ENCODE measurements around the gene STK11. TPM values are rescaled to one million over a fixed set of nuclear protein-coding genes. Genes with fewer than 3 reads are reported as not detected.

The STK11 gene
- total RNA-seq, 2 donors from 2014 or later = 71.8 to 91.8 TPM

DNA sequence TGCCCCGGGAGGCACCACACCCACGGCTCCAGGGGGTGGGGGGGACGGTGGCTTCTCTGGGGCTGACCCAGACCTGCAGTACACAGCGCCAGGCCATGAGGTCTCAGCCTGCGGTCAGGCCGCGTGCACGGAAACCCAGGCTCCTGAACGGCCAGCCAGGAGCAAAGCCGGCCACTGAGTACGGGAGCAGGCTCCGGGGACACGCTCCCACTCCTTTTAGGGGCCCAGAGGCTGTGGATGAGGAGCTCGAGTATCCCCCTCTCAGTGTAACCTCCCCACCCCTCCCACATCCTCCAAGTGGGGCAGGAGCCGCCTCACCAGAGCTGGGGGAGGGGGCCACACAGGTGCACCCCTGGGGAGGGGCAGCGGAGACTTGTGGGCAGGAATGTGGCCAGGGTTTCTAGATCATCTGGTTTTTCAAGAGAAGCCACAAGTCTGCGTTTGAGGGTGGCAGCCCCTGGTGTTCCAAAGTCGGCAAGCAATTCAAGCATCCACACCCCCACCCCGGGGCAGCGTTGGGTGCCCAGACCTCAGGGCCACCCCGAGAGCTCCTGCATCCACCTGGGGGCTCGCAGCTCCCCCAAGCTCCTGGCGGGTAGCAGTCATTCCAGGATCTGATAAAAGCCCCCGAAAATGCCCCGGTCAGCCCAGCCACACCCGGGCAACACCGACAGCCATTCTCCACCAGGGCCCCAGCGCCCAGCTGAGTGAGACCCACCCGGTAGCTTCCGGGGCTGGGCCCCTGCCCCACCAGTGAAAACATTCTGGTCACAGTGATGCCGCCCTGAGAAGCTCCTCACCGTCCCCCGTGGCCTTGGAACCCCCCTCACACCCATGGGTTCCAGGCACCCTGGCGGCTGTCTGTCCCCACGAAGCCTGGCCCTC, 37.6 kb upstream of the STK11 start:
- intact Hi-C loops (cut with DNase I, micrococcal nuclease) = no loop called here
- ATAC-seq (no peak), DNase-seq (no peak)

DNA sequence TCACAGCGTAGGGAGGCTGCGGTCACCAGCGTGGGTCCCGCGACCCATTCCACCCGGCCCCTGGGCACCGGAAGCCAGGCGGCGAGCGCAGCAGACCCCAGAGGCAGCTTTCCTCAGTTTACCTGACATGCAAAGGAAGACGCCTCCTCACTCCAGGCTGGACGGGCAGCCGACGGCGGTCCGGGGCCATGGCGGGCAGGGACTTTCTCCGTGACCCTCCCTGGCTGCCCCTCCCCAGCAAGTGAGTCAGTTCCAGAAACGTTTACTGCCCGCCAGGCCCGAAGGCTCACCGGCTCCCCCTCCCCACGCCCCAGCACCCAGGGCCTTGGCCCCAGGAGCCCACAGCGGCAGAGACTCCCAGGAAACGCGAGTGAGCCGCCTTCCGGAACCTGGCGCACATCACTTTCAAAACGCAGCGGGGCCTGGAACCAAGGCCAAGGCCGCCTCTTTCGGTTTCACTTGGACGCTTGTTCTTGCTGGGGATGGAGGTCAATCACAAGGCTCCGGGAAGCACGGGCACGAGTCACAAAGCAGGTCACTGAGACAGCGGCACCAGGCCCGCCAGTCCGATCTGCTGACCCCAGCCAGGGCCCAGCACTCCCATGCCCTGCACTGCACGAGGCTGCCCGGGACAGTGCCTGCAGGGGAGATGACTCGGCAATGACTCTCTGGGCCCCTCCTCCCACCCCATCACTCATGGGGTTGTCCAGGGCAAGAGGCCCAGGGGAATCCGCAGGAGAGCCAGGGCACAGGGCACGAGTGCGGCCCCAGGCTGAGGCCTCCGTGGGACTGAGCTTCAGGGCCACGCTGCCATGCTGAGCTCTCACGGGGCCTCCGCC, 36.8 kb upstream of the STK11 start:
- intact Hi-C loops (cut with DNase I, micrococcal nuclease) = no loop called here
- DNase-seq (no peak), ATAC-seq (no peak)

DNA sequence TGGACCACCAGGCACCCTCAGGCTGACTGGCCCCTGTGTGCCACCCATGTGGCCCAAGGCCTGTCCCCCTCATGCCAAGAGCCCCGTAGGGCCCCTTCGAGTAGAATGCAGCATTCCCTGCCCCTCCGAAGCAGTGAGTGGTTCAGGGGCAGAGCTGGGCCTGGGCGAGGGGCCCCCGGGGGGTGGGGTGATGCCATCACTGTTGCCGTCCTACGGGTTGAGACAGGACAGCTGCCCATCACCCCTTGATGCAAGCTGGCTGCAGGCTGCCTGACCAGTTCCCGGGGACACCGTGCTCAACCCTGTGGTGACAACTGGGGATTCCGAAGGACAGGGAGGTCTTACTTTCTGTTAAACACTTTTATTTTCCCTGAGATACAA, 36.2 kb upstream of the STK11 start:
- DNase-seq (no peak), ATAC-seq (no peak)
- intact Hi-C loops (cut with DNase I, micrococcal nuclease) = no loop called here

DNA sequence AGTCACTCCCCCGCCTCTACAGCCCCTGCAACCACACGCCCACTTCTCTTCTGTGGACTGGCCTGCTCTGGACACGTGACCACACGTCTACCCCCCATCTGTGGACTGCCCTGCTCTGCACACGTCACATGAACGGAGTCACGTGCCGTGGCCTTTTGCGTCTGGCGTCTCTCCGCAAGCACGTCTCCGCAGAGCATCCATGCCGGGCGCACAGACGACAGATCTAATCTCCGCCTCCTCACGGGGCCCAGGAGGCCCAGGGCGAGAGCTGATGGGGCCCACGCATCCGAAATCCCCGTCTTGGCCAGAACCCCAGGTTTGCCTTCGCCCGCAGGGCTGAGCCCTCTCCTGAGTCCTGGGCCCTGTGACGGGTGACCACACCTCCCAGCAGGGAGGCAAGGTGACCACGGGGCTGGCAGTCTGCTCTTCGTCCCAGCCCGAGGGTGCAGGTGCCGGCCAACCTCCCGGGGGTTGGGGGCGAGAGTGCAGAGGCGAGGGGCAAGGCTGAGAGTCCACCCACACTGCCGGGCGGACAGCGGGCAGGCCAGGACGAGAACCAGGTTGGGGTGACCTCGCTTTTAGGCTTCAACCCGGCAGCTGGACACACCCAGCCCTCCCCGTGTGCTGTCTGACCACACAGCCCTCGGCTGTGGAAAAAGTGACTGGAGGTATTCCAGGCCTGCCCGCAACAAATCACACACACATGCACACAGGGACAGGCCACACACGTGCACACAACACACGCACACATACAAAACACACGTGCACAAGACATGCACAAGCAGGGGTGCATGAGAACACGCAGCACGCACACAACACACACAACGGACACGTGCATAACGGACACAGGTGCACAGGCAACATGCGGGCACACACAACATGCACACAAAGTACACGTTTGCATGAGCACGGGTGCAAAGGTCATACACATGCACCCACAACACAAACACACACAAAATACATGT, 35.4 kb upstream of the STK11 start:
- ATAC-seq = no peak
- peak in 1 of 2 donors; percentile 77 for DNase-seq
- intact Hi-C loops (cut with DNase I, micrococcal nuclease) = no loop called here

DNA sequence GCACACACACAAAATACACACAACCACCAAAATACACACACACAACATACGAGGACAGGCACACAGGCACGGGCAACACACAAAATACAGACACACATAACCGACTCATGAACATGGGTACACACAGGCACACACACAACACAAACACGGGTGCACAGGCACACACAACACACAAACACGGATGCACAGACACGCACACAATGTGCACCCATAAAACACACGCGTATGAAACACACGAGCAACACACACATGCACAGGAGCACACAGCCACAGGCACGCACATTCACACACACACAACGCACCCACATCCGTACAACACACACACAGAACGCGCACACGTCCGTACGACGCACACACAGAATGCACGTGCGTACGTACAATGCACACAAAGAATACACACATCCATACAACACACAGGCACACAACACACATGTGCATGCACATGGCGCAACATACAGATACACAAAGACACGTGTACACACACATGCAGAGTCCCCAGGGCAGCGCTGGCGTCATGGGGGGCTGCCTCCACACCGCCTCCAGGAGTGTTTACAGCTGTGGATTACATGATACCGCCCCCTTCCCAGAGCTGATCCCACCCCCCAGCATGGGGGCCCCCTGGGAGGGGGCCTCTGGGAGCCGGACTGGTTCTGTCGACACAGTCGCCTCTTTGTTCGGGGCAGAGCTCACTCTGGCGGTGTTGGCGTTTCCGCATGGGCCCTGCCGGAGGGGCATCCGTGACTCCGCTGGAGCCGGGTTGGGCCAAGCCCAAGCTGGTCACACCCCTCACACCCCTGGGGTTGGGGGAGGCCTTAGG, 34.4 kb upstream of the STK11 start:
- no peak for ATAC-seq
- intact Hi-C loops (cut with DNase I, micrococcal nuclease) = no loop called here
- no peak for DNase-seq

DNA sequence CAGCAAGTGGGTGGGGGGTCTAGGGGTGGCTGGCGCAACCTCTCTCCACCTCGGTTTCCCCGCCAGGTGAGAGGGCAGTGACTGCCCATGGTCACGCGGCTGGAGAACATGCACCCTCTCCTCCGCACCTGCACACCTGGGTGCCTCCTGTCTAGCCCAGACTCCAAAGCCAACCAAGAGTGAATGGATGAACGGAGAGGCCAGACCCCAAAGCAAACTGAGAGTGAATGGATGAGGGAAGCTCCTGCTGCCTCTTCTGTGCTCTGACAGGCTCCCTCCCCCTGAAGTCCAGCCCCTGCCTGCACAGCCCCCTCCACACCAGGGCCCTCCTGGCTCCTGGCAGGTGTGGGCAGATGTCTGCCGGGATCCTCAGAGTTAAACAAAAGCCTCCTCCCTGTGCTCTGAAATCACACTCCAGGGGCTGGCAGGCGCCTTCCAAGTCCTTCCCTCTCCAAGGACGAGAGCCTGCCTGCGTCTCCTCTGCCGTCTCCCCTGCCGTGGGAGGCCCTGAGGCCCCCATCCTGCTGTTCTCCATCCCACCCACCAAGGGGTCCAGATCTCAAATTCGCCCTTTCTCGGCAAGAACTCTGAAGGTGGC, 33.7 kb upstream of the STK11 start:
- ATAC-seq = no peak
- no peak for DNase-seq
- intact Hi-C loops (cut with DNase I, micrococcal nuclease) = no loop called here

DNA sequence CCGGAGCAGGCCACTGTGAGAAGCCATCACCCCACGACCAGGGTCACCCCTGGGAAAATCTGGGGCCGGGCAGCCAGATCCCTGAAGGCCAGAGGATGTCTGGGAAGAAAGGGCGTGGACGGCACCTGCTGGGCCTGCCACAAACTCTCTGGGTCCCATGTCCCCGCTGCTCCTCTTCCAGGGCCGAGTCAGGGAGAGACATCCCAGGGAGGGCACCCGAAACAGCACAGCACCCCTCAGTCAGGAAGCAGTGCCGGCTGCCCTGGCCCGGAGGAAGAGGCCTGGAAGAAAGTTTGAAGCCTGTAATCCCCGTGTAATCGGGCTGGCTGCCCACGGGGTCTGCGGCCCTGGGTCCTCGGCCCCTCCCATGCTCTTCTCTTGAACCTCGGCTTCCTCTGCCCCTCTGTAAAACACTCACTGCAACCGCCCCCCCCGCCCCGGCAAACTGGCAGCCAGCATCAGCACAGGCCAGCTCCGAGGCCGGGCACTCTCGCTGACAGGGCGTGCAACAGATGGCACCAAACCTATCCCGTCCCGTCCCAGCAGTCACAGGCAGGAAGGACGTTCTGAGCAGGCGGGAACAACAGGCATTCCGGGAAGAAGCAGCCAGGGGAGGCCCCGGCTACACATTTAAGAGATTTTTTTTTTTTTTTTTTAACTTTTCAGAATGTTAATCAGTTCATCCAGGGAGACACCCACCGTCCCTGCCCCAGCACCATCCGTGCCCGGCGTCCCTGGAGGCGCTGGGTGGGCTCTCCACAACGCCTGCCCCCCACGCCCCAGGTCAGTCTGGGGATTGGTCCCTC, 33.0 kb upstream of the STK11 start:
- ATAC-seq = peak; percentile 78
- peak; percentile 65 to 83 for DNase-seq
- intact Hi-C loops (cut with DNase I, micrococcal nuclease) = no loop called here

DNA sequence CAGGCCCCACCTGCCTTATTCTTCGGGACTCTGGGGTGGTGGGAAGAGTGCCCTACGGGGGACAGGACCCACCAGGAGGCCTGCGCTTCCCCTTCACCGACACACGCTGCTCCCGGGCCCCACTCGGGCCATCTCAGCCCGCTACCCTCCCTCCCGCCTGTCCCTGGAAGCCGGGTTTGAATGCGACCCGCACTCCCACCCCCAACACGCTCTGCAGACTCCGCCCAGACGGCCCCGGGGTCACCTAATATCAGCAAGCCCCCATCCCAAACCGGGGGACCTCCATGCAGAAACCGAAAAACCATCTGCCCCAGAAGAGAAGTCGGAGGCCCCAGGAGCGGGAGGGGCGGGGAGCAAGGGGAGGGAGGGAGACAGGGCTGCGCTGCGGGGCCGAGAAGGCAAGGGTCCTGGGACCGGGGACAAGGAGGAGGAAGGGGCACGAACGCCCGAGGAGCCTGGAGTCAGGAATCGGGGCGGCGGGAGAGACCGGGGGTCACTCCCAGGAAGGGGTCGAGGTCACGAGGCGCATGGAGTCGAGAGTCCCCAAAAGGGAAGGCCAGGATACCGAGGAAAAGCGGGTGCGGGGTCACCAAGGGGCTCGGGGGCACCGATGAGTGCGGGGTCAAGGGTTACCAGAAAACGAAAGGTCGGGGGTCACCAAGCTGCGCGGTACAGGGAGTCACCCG, 32.3 kb upstream of the STK11 start:
- peak in 1 of 2 donors; percentile 55 for DNase-seq

DNA sequence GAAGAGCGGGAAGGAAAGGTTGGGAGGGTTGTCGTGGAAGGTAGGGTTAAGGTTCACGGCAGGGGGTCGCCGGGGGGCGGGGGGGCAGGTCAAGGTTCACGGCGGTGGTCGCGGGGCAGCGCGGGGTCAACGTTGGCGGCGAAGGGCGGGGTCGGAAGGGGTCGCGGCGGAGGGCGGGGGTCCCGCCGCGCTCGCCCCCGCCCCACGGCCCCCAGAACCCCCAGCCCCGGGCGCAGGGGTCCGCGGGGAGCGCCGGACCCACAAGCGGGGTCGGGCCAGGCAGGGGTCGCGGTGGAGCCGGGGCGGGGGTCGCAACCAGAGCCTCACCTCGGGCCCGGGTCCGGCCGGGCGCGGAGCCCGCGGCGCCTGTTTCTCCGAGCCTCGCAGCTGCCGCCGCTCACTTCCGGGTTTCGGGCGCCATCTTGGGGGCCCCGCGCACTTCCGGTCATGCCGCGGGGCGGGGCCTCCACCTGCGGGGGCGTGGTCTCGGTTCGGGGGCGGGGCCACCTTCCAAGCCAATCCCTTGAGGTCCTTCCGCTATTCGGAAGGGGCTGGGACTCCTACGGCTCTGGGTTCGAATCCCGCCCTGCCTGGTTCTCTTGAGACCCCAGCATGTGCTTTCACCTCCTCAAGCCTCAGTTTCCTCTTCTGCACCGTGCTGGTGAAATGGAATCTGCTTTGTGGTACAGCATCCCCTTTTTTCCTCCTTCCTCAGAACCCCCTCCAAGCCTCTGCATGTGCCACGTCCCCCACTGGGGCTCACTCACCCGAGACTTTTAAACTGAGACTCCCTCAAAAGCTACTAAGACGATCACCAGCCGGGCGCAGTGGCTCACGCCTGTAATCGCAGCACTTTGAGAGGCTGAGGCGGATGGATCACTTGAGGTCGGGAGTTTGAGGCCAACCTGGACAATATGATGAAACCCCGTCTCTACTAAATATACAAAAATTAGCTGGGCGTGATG, 31.5 kb upstream of the STK11 start, which contains the start of gene SBNO2:
Gene SBNO2 (minus strand): TSS at position 424 of the 965 bp plus-strand sequence. CDS start 19,992 bp downstream, outside the sequence.
- intact Hi-C loops (cut with DNase I, micrococcal nuclease) = no loop called here
- peak; percentile 84 for ATAC-seq

More for the DNA sequence above, 32.3 kb upstream of the STK11 start:
- intact Hi-C loops (cut with DNase I, micrococcal nuclease) = no loop called here
- peak; percentile 60 for ATAC-seq

DNA sequence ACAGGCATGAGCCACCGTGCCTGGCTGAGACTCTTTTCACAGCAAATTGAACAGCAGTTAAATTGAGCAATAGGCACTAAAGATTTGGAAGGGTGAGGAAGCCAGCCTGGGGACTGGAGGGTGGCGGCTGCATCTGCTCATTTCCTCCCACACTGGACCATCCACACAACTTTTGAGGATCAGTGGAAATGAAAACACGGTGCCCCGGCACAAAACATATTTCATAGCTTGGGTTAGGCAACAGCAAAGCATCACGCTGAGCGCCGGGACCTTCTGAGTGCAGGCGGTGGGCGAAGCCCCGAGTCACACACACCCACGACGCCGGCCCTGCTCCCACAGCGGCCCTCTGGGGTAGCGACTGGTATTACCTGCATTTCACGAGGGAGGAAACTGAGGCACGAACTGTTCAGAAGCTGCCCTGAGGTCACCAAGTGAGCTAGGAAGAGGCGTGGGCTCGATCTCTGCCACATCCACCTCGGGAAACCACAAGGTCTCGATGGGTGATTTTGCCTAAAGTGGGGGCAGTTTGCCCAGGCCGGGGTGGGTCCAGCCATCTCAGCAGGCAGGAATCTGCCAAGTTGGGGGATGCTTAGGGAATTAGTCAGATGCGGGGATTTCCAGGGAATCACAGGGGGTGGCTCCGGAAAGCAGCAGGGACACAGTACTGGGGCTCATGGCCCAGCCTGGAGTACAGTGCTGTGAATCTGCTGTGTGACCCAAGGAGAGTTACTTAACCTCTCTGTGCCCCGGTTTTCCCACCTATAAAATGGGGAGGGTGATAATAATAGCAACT, 28.1 kb upstream of the STK11 start:
- no peak for ATAC-seq
- no peak for DNase-seq
- intact Hi-C loops (cut with DNase I, micrococcal nuclease) = no loop called here

More for the DNA sequence above, 31.5 kb upstream of the STK11 start, which contains the start of gene SBNO2:
- DNase-seq = peak; percentile 87 to 91

DNA sequence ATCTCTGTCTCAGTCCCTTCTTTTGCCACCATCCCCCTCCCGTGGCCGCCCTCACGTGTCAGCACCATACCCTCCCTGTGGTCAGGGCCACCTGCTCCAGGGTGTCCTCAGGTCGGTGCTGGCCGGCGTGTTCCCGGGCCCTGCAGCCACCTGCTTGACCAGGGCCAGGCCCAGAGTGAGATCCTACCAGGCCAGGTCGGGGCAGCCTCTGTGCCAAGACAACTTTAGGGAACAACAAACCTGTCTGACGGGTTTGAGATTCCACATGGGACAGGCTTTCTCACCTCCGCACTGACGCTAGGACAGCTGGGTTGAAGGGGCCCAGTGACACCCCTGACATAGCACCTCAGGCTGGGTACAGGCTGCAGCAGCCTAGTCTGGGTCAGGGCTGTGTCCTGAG, 24.0 kb upstream of the STK11 start:
- ATAC-seq (peak; percentile 70), DNase-seq (peak in 1 of 2 donors; percentile 61)
- intact Hi-C loops (cut with DNase I, micrococcal nuclease) = loop anchor here in 1 of 2 donors (5.0 kb wide), 1 partner anchor 69 kb away; no protein-coding TSS in a partner anchor

DNA sequence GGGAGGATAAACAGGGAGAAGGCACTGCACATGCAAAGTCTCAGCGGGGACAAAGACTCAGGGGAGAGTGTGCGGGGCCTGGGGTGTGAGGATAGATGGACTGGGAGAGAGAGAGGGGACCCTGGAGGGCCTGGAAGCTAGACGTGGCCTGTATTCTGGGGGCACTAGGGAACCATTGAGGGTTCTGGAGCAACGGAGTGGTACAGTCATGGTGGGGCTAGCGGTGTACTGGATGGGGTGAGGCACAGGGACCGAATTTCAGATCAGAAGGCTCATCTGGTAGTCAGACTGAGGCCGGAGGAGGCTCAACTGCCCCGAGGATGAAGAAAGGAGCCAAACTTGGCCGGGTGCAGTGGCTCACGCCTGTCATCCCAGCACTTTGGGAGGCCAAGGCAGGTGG, 23.5 kb upstream of the STK11 start:
- no peak for DNase-seq

DNA sequence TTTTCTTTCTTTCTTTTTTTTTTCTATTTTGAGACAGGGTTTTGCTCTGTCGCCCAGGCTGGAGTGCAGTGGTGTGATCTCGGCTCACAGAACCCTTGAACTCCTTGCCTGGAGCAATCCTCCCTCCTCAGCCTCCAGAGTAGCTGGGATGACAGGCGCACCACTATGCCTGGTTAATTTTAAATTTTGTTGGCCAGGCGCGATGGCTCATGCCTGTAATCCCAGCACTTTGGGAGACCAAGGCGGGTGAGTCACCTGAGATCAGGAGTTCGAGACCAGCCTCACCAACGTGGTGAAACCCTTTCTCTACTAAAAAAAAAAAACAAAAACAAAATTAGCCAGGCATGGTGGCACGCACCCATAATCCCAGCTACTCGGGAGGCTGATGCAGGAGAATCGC, 22.9 kb upstream of the STK11 start:
- ATAC-seq (no peak), DNase-seq (no peak)
- intact Hi-C loops (cut with DNase I, micrococcal nuclease) = loop anchor here in 1 of 2 donors (5.0 kb wide), 1 partner anchor 70 kb away; no protein-coding TSS in a partner anchor

More for the DNA sequence above, 23.5 kb upstream of the STK11 start:
- no peak for ATAC-seq
- intact Hi-C loops (cut with DNase I, micrococcal nuclease) = loop anchor here in 1 of 2 donors (5.0 kb wide), 1 partner anchor 70 kb away; no protein-coding TSS in a partner anchor
